TTC549 (cell line): ENCODE data around the gene BMP7.
"Not testable (repeated sequence)": the region's sequence is repeated elsewhere in the genome, so short reads cannot be mapped to it uniquely, and the experiment has no call there.

ENCODE experiments used
- FAIRE-seq: peaks from 2 replicates; lab custom pipeline; 2012; peaks lifted over from hg19 to GRCh38; lab: Jason Lieb, UNC

BMP7 gene

GRCh38 chr20:57249073-57249472 lies 17.4 kb downstream of the BMP7 start:
- FAIRE-seq = no peak

GRCh38 chr20:57248132-57248797 lies 18.2 kb downstream of the BMP7 start:
- no peak for FAIRE-seq

GRCh38 chr20:57247292-57247965 lies 19.0 kb downstream of the BMP7 start:
- no peak for FAIRE-seq

GRCh38 chr20:57245997-57246396 lies 20.4 kb downstream of the BMP7 start:
- no peak for FAIRE-seq

- no peak for FAIRE-seq
Observed at GRCh38 chr20:57244627-57245214, 21.7 kb downstream of the BMP7 start.

GRCh38 chr20:57244221-57244585 lies 22.2 kb downstream of the BMP7 start:
- FAIRE-seq = no peak

GRCh38 chr20:57243480-57244220 lies 22.8 kb downstream of the BMP7 start:
- no peak for FAIRE-seq

- no peak for FAIRE-seq
Observed at GRCh38 chr20:57242414-57242813, 24.0 kb downstream of the BMP7 start.

GRCh38 chr20:57241363-57241991 lies 25.0 kb downstream of the BMP7 start:
- no peak for FAIRE-seq

GRCh38 chr20:57240581-57241362 lies 25.7 kb downstream of the BMP7 start:
- FAIRE-seq = no peak

- not testable (repeated sequence) for FAIRE-seq
Observed at GRCh38 chr20:57239725-57240124, 26.7 kb downstream of the BMP7 start.

- not testable (repeated sequence) for FAIRE-seq
Observed at GRCh38 chr20:57239324-57239723, 27.1 kb downstream of the BMP7 start.

GRCh38 chr20:57238089-57238488 lies 28.4 kb downstream of the BMP7 start:
- no peak for FAIRE-seq

- no peak for FAIRE-seq
Observed at GRCh38 chr20:57237585-57237953, 28.9 kb downstream of the BMP7 start.

- no peak for FAIRE-seq
Observed at GRCh38 chr20:57236813-57237584, 29.4 kb downstream of the BMP7 start.

GRCh38 chr20:57234556-57235251 lies 31.7 kb downstream of the BMP7 start:
- FAIRE-seq = no peak

- FAIRE-seq = no peak
Observed at GRCh38 chr20:57231951-57232428, 34.5 kb downstream of the BMP7 start.

GRCh38 chr20:57231161-57231560 lies 35.3 kb downstream of the BMP7 start:
- no peak for FAIRE-seq

- FAIRE-seq = no peak
Observed at GRCh38 chr20:57230247-57230646, 36.2 kb downstream of the BMP7 start.

- FAIRE-seq = no peak
Observed at GRCh38 chr20:57229490-57229889, 37.0 kb downstream of the BMP7 start.
